HCT116 (cell line): ENCODE data around the gene PRSS57. TPM values are rescaled to one million over a fixed set of nuclear protein-coding genes. Genes with fewer than 3 reads are reported as not detected.

Experiments used
- CEBPB ChIP-seq: IDR thresholded peaks from 2 replicates; pipeline ENCODE4 v1.6.1; 2012; ENCODE audit warnings: low read depth
- ELF1 ChIP-seq: IDR thresholded peaks from 2 replicates; pipeline ENCODE4 v1.6.1; 2012; ENCODE audit warnings: low read depth, borderline replicate concordance
- FOSL1 ChIP-seq: IDR thresholded peaks from 2 replicates; pipeline ENCODE4 v1.6.1; 2012; ENCODE audit warnings: low read depth
- POLR2AphosphoS5 ChIP-seq: IDR thresholded peaks from 2 replicates; pipeline ENCODE4 v1.6.1; 2011; ENCODE audit warnings: mild to moderate bottlenecking, low read depth, low read length, moderate library complexity
- RAD21 ChIP-seq: IDR thresholded peaks from 2 replicates; pipeline ENCODE4 v1.6.1; 2012; ENCODE audit warnings: low read depth, mild to moderate bottlenecking
- REST ChIP-seq: IDR thresholded peaks from 2 replicates; pipeline ENCODE4 v1.6.1; 2012; ENCODE audit warnings: low read depth
- SP1 ChIP-seq: IDR thresholded peaks from 2 replicates; pipeline ENCODE4 v1.6.1; 2012; ENCODE audit warnings: low read depth
- TCF7L2 ChIP-seq: IDR thresholded peaks from 2 replicates; pipeline ENCODE4 v1.7.0; 2011; ENCODE audit warnings: borderline replicate concordance, inconsistent platforms; ENCODE audit not compliant: insufficient read depth, insufficient read length; ENCODE audit errors: extremely low read depth
- YY1 ChIP-seq: IDR thresholded peaks from 2 replicates; pipeline ENCODE4 v1.6.1; 2011; ENCODE audit warnings: low read length, low read depth, moderate library complexity, mild to moderate bottlenecking; ENCODE audit not compliant: insufficient replicate concordance; ENCODE audit errors: extremely low read depth
- ZBTB33 ChIP-seq: IDR thresholded peaks from 2 replicates; pipeline ENCODE4 v1.6.1; 2011; ENCODE audit warnings: mild to moderate bottlenecking, low read length, moderate library complexity; ENCODE audit not compliant: insufficient replicate concordance; ENCODE audit errors: extremely low read depth
- total RNA-seq: library from RNA; stranded (reverse); gene quantifications from one replicate; pipeline ENCODE4 v1.2.1, GENCODE V29; 2021; ENCODE audit not compliant: unreplicated experiment

PRSS57 gene
- total RNA-seq, 1 experiment from 2014 or later = not detected

GRCh38 chr19:680287-681028 lies 14.8 kb downstream of the PRSS57 start (continued):
- TF ChIP-seq REST (no peak), FOSL1 (no peak), SP1 (no peak; the same call in none of the 2 replicates), ELF1 (no peak), CEBPB (no peak), POLR2AphosphoS5 (peak; percentile 91), ZBTB33 (no peak), YY1 (no peak), TCF7L2 (peak; percentile 15), RAD21 (no peak)
